K562 (cell line): ENCODE data around the gene DDX54. TPM values are rescaled to one million over a fixed set of nuclear protein-coding genes. Genes with fewer than 3 reads are reported as not detected.

Source experiments
- ATAC-seq: fragments of 200-7000 bp; cut with Tn5 transposase; 3 replicates; pipeline ENCODE4 v1.9.1; 2020; ENCODE audit warnings: moderate library complexity
- BruUV-seq: library from RNA; stranded (reverse); fragments of 400-500 nt; replicated peaks from 2 replicates; lab custom pipeline; 2021; lab: Mats Ljungman, UMichigan
- CTCF ChIA-PET: fragments of 300-600 bp; formaldehyde crosslinking; extraction: SDS; loops from one replicate; lab custom pipeline; 2021; ENCODE audit warnings: low intra/inter-chr PET ratio; lab: Yijun Ruan, JAX
- POLR2A ChIA-PET: fragments of 300-600, 350-650 bp; sonication (Branson Sonifier 250); formaldehyde crosslinking; extraction: SDS; loops from one replicate; lab custom pipeline; 2021; ENCODE audit warnings: antibody characterized with exemption, inconsistent platforms; lab: Yijun Ruan, JAX
- DNase-seq, 4 experiments: peaks; one replicate each; pipeline versions ENCODE4 v3.0.0 to v3.0.0-alpha.2; 2011 to 2018; ENCODE audit warnings: low spot score in 3 of 4, mixed read lengths in 3 of 4; ENCODE audit errors: extremely low read depth in 1 of 4
- FAIRE-seq: peaks from 2 replicates; lab custom pipeline; 2011; peaks lifted over from hg19 to GRCh38; lab: Jason Lieb, UNC
- H2AFZ ChIP-seq: 2 replicates; pipeline ENCODE4 v1.6.0; 2011; ENCODE audit warnings: low read depth, low read length, control low read depth, inconsistent platforms
- H3K27ac ChIP-seq: fragments of 200-600 bp; 3 replicates; pipeline ENCODE4 v1.8.0; 2011; ENCODE audit warnings: low read depth, mild to moderate bottlenecking, control low read depth, inconsistent platforms, low read length, moderate library complexity, mixed read lengths; ENCODE audit errors: extremely low read depth
- H3K27me3 ChIP-seq, 2 experiments: fragments of 300-600 bp in 1 of 2; 2 replicates in 1 of 2; 3 replicates in 1 of 2; pipeline versions ENCODE4 v1.6.0 to v1.8.0; 2011; ENCODE audit warnings: inconsistent platforms in 2 of 2, low read length in 2 of 2, mild to moderate bottlenecking in 1 of 2, mixed read lengths in 1 of 2, moderate library complexity in 1 of 2; ENCODE audit not compliant: control insufficient read depth in 2 of 2, insufficient read depth in 2 of 2
- H3K36me3 ChIP-seq: fragments of 300-600 bp; 3 replicates; pipeline ENCODE4 v1.8.0; 2011; ENCODE audit warnings: mild to moderate bottlenecking, low read length, inconsistent platforms; ENCODE audit not compliant: control insufficient read depth, insufficient read depth
- H3K4me1 ChIP-seq, 2 experiments: fragments of 200-600 bp in 1 of 2; replicated peaks in 1 of 2; 2 replicates in 1 of 2; 3 replicates in 1 of 2; pipeline versions ENCODE4 v1.5.1 to v1.8.0; 2011; ENCODE audit warnings: inconsistent platforms in 2 of 2, low read length in 2 of 2, mild to moderate bottlenecking in 1 of 2, mixed read lengths in 1 of 2, moderate library complexity in 1 of 2; ENCODE audit not compliant: control insufficient read depth in 2 of 2, insufficient read depth in 2 of 2
- H3K4me2 ChIP-seq: 2 replicates; pipeline ENCODE4 v1.6.1; 2011; ENCODE audit warnings: low read length, control low read depth, inconsistent platforms, mixed read lengths; ENCODE audit not compliant: insufficient read depth
- H3K4me3 ChIP-seq: fragments of 200-600 bp; sonication (generic), shearing (Covaris generic); 2 replicates; pipeline ENCODE4 v1.5.1; 2016; ENCODE audit warnings: control low read depth, inconsistent platforms
- H3K79me2 ChIP-seq: fragments of 200-600 bp; 3 replicates; pipeline ENCODE4 v1.8.0; 2011; ENCODE audit warnings: low read length, inconsistent platforms; ENCODE audit not compliant: control insufficient read depth, insufficient read depth
- H3K9ac ChIP-seq, 2 experiments: 2 replicates each; pipeline versions ENCODE4 v1.6.0 to v1.6.1; 2011; ENCODE audit warnings: low read depth in 2 of 2, low read length in 2 of 2, control low read depth in 1 of 2, inconsistent platforms in 1 of 2, mild to moderate bottlenecking in 1 of 2, mixed read lengths in 1 of 2; ENCODE audit not compliant: insufficient read depth in 1 of 2
- H3K9me1 ChIP-seq: one replicate; pipeline ENCODE4 v1.6.0; 2011; ENCODE audit warnings: inconsistent platforms, mild to moderate bottlenecking, low read length, moderate library complexity; ENCODE audit not compliant: control insufficient read depth, insufficient read depth
- H3K9me3 ChIP-seq: replicated peaks from 2 replicates; pipeline ENCODE4 v1.5.1; 2011; ENCODE audit warnings: low read depth, low read length, inconsistent platforms; ENCODE audit not compliant: control insufficient read depth, insufficient read depth
- H4K20me1 ChIP-seq: replicated peaks from 2 replicates; pipeline ENCODE4 v1.6.1; 2011; ENCODE audit warnings: low read length, inconsistent platforms, mixed read lengths; ENCODE audit not compliant: control insufficient read depth, insufficient read depth
- ADNP ChIP-seq: fragments of 200-800 bp; sonication (Bioruptor generic); IDR thresholded peaks from 2 replicates; pipeline ENCODE4 v1.6.1; 2016; ENCODE audit warnings: missing genetic modification characterization, missing compliant biosample characterization
- BCOR ChIP-seq: fragments of 450-650 bp; IDR thresholded peaks from 2 replicates; pipeline ENCODE4 v1.6.1; 2016
- BRD9 ChIP-seq: fragments of 450-650 bp; IDR thresholded peaks from 2 replicates; pipeline ENCODE4 v1.6.1; 2018; ENCODE audit warnings: low read depth; ENCODE audit not compliant: partially characterized antibody
- CHCHD3 ChIP-seq: fragments of 250-450 bp; sonication (Bioruptor Pico); IDR thresholded peaks from 2 replicates; pipeline ENCODE4 v2.1.2; 2022; ENCODE audit warnings: mild to moderate bottlenecking
- CHD4 ChIP-seq: fragments of 200-600 bp; sonication (generic); IDR thresholded peaks from 3 replicates; pipeline ENCODE4 v1.6.1; 2012; ENCODE audit warnings: low read depth, mild to moderate bottlenecking, mixed read lengths, low read length, inconsistent platforms; ENCODE audit not compliant: insufficient read depth, insufficient replicate concordance, poor library complexity, severe bottlenecking
- FOXJ2 ChIP-seq: fragments of 200-800 bp; sonication (Bioruptor generic); IDR thresholded peaks from 2 replicates; pipeline ENCODE4 v1.6.1; 2016; ENCODE audit warnings: missing genetic modification characterization, missing compliant biosample characterization
- FOXO4 ChIP-seq: fragments of 450-650 bp; formaldehyde crosslinking; IDR thresholded peaks from 2 replicates; pipeline ENCODE4 v1.4.0; 2020; ENCODE audit warnings: mild to moderate bottlenecking, moderate library complexity
- HDAC1 ChIP-seq, 2 experiments: fragments of 450-650 bp; IDR thresholded peaks; 2 replicates each; pipeline ENCODE4 v1.6.1; 2016 to 2017; ENCODE audit warnings: inconsistent platforms in 1 of 2, mild to moderate bottlenecking in 1 of 2, moderate library complexity in 1 of 2
- HDAC2 ChIP-seq: fragments of 450-650 bp; IDR thresholded peaks from 2 replicates; pipeline ENCODE4 v1.6.1; 2016; ENCODE audit warnings: mild to moderate bottlenecking
- HNRNPH1 ChIP-seq: fragments of 200-400 bp; formaldehyde crosslinking; optimal IDR thresholded peaks from 2 replicates; pipeline ENCODE3; 2017; ENCODE audit warnings: low read depth, mild to moderate bottlenecking, low read length, moderate library complexity
- KDM1A ChIP-seq, 2 experiments: fragments of 450-650 bp; IDR thresholded peaks; 2 replicates each; pipeline ENCODE4 v1.6.1; 2016; ENCODE audit warnings: mild to moderate bottlenecking in 2 of 2
- MCM7 ChIP-seq, 2 experiments: fragments of 450-650 bp; IDR thresholded peaks; 2 replicates each; pipeline ENCODE4 v1.6.1; 2016 to 2018
- PML ChIP-seq: IDR thresholded peaks from 2 replicates; pipeline ENCODE4 v1.6.1; 2012; ENCODE audit warnings: low read length, inconsistent platforms
- RBM14 ChIP-seq: fragments of 200-400 bp; formaldehyde crosslinking; IDR thresholded peaks from 2 replicates; pipeline ENCODE4 v1.6.1; 2018; ENCODE audit warnings: low read depth, mild to moderate bottlenecking, low read length, moderate library complexity, borderline replicate concordance; ENCODE audit not compliant: insufficient read depth
- RBM25 ChIP-seq: fragments of 200-400 bp; formaldehyde crosslinking; IDR thresholded peaks from 2 replicates; pipeline ENCODE4 v1.6.1; 2018; ENCODE audit warnings: low read length, low read depth, moderate library complexity; ENCODE audit not compliant: severe bottlenecking
- ZFP36 ChIP-seq: fragments of 150-350 bp; IDR thresholded peaks from 2 replicates; pipeline ENCODE4 v1.6.1; 2018; ENCODE audit warnings: low read length, low read depth; ENCODE audit not compliant: partially characterized antibody
- ZNF121 ChIP-seq: sonication (generic); formaldehyde crosslinking; conservative IDR thresholded peaks from 2 replicates; pipeline ENCODE4 v1.8.0; 2022; ENCODE audit warnings: missing genetic modification reagents
- WGBS: fragments of 100-300 bp; shearing (Covaris generic); methylation state at CpG from one replicate; pipeline ENCODE4 v1.1.6; 2016; ENCODE audit warnings: low coverage, mixed read lengths; ENCODE audit not compliant: insufficient coverage; ENCODE audit errors: missing lambda C conversion rate; 5-methylcytosine and 5-hydroxymethylcytosine counted together
- in situ Hi-C: fragments of 300-500 bp; cut with MboI; formaldehyde crosslinking; loops from 4 replicates; pipeline ENCODE4 v1.15.0; 2018; ENCODE audit warnings: inconsistent platforms, mixed read lengths
- intact Hi-C: fragments of 100-400 bp; cut with micrococcal nuclease; formaldehyde crosslinking; loops from 2 replicates; pipeline ENCODE4 v1.14.2; 2022
- polyA plus RNA-seq, 8 experiments: library from polyadenylated mRNA; depleted of rRNA in 4 of 8; stranded (reverse) in 5 of 8; unstranded in 3 of 8; fragments of >200 nt; fragmentation: Nextera tagmentation in 2 of 8; fragmentation: Illumina TruSeq in 1 of 8; extraction: Ambion mirVana in 2 of 8; extraction: Trizol in 1 of 8; gene quantifications; 2 replicates each; pipeline versions ENCODE4 v1.2.1 to v1.2.3, GENCODE V29; 2011 to 2014; ENCODE audit warnings: inconsistent platforms in 1 of 8, missing spikeins in 1 of 8
- total RNA-seq, 7 experiments: library from RNA; depleted of rRNA in 6 of 7; stranded (reverse); fragments of >200 nt in 6 of 7; fragmentation: Illumina TruSeq in 2 of 7; extraction: Trizol in 2 of 7; gene quantifications; 2 replicates each; pipeline versions ENCODE4 v1.2.1 to v1.2.3, GENCODE V29; 2011 to 2021; ENCODE audit warnings: low replicate concordance in 1 of 7
- TF ChIP-seq, protein P1 (sequence below): sonication (generic); formaldehyde crosslinking; IDR thresholded peaks from 2 replicates; pipeline ENCODE4 v1.8.1; 2023; ENCODE audit warnings: mild to moderate bottlenecking, missing genetic modification reagents

The DDX54 gene
- total and polyA plus RNA-seq, 9 of the 15 experiments (the other 6 are each of a cell fraction or from before 2014, with no cell fraction given), result 1.4 to 135 (median 51.4) TPM

DNA sequence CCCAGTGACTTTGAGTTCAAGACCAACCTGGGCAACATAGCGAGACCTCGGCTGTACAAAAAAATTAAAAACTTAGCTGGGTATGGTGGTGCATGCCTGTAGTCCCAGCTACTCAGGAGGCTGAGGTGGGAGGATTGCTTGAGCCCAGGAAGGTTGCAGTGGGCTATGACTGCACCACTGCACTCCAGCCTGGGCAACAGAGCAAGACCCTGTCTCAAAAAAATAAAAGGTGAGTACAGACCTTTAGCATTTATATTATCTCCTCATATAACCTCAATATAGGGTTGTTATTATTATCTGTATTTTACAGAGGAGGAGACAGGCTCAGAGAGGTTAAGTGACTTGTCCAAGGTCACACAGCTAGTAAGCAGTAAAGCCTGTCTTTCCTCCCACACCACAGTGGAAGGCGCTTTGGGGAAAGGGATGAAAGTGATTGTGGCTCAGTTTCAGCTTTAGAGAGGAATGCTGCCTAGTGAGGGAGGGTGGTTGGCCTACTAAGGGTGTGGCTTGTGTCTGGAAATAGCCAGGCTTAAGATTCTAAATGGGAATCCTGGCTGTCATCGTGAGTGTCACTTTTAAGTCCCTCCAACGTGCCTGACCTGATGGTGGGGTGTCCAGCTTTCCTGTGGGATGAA lies 43.2 kb upstream of the DDX54 start:
- Histone ChIP-seq H3K27me3 (no peaks in the 10 kb centered on the region; a peak in 1 of 5 replicates), H3K79me2 (no peaks in the 10 kb centered on the region), H3K9me3 (peaks cover 9% of the 10 kb centered on the region), H3K9me1 (peaks cover 5% of the 10 kb centered on the region), H3K4me3 (no peak overlapping the region), H3K4me1 (peaks cover 41 to 50% of the 10 kb centered on the region in 2 experiments), H3K27ac (peak overlapping the region; percentile 49; the same call in 1 of the 3 replicates), H3K9ac (peak overlapping the region in 1 of 2 experiments; percentile 6; a peak in 1 of 4 replicates), H3K36me3 (peaks cover 56% of the 10 kb centered on the region; the same call in 2 of the 3 replicates), H3K4me2 (no peak overlapping the region), H4K20me1 (no peaks in the 10 kb centered on the region), H2AFZ (no peak overlapping the region)
- no peak for DNase-seq
- ChIA-PET POLR2A (interaction anchor here (0.5 to 1.1 kb wide), 2 partner anchors 21 to 40 kb away, joined by 3 read pairs; no protein-coding TSS in a partner anchor), CTCF (no interaction called here)
- no peak for ATAC-seq
- no TSS peak for BruUV-seq
- FAIRE-seq, result no peak
- intact Hi-C loops (no loop called here), in situ Hi-C loops (no loop called here)
- 64% methylated on average over 5 of the region's 5 CpGs for WGBS
- peak; percentile 91 for TF ChIP-seq BCOR
- TF ChIP-seq CHCHD3, result no peak
- TF ChIP-seq KDM1A (IDR thresholded peaks at IDR 0.05), result peak; percentile 72 to 76
- TF ChIP-seq FOXJ2, result no peak
- TF ChIP-seq, protein P1, sequence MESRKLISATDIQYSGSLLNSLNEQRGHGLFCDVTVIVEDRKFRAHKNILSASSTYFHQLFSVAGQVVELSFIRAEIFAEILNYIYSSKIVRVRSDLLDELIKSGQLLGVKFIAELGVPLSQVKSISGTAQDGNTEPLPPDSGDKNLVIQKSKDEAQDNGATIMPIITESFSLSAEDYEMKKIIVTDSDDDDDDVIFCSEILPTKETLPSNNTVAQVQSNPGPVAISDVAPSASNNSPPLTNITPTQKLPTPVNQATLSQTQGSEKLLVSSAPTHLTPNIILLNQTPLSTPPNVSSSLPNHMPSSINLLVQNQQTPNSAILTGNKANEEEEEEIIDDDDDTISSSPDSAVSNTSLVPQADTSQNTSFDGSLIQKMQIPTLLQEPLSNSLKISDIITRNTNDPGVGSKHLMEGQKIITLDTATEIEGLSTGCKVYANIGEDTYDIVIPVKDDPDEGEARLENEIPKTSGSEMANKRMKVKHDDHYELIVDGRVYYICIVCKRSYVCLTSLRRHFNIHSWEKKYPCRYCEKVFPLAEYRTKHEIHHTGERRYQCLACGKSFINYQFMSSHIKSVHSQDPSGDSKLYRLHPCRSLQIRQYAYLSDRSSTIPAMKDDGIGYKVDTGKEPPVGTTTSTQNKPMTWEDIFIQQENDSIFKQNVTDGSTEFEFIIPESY (CRISPR knock-in tag), result no peak
- peak; percentile 86 for TF ChIP-seq RBM25
- TF ChIP-seq ZNF121 (CRISPR knock-in tag), result peak; percentile 94
- 0 out of 4 replicates have a peak, but pooled peaks of 1 of the 2 experiments have one; percentile 15 for TF ChIP-seq HDAC1 (IDR thresholded peaks at IDR 0.05)
- peak; percentile 90 for TF ChIP-seq ZFP36
- peak; percentile 22 for TF ChIP-seq BRD9
- no peak for TF ChIP-seq HNRNPH1
- peak; percentile 54; the same call in 1 of the 2 replicates for TF ChIP-seq HDAC2
- TF ChIP-seq RBM14, result no peak
- no peak for TF ChIP-seq FOXO4 (CRISPR knock-in tag)
- peak; percentile 85 for TF ChIP-seq CHD4
- no peak for TF ChIP-seq MCM7 (IDR thresholded peaks at IDR 0.05)
- TF ChIP-seq ADNP (tag), result peak; percentile 91
- no peak for TF ChIP-seq PML
